ENCODE results near the gene DCAF7. TPM values are rescaled to one million over a fixed set of nuclear protein-coding genes. Genes with fewer than 3 reads are reported as not detected.

Gene DCAF7
- 43.2 TPM for polyA plus RNA-seq (ENCODE audit: insufficient read length)

- DNase-seq = peak; percentile 100
Measured at GRCh38 chr17:63549946-63550816, at the start of gene DCAF7. Gene DCAF7 (plus strand): TSS chr17:63550477. CDS start chr17:63550678, 201 bp downstream.

- DNase-seq = no peak
Measured at GRCh38 chr17:63500543-63501390, 49.5 kb upstream of the DCAF7 start.

GRCh38 chr17:63503341-63503705, 47.0 kb upstream of the DCAF7 start:
- DNase-seq = no peak

GRCh38 chr17:63504261-63504660, 46.0 kb upstream of the DCAF7 start:
- no peak for DNase-seq

- no peak for DNase-seq
Measured at GRCh38 chr17:63505341-63505740, 44.9 kb upstream of the DCAF7 start.

- no peak for DNase-seq
Measured at GRCh38 chr17:63506627-63507026, 43.6 kb upstream of the DCAF7 start.

GRCh38 chr17:63511331-63511730, 38.9 kb upstream of the DCAF7 start:
- no peak for DNase-seq

- DNase-seq = no peak
Measured at GRCh38 chr17:63512388-63512787, 37.9 kb upstream of the DCAF7 start.

- no peak for DNase-seq
Measured at GRCh38 chr17:63512896-63513644, 37.2 kb upstream of the DCAF7 start.

- no peak for DNase-seq
Measured at GRCh38 chr17:63514477-63514876, 35.8 kb upstream of the DCAF7 start.

GRCh38 chr17:63514974-63515373, 35.3 kb upstream of the DCAF7 start:
- DNase-seq = no peak

- no peak for DNase-seq
Measured at GRCh38 chr17:63515426-63515825, 34.9 kb upstream of the DCAF7 start.

- DNase-seq = no peak
Measured at GRCh38 chr17:63516910-63517824, 33.1 kb upstream of the DCAF7 start.

- DNase-seq = no peak
Measured at GRCh38 chr17:63517825-63518534, 32.3 kb upstream of the DCAF7 start.

- DNase-seq = no peak
Measured at GRCh38 chr17:63519116-63519881, 31.0 kb upstream of the DCAF7 start.

- DNase-seq = no peak
Measured at GRCh38 chr17:63519972-63520882, 30.1 kb upstream of the DCAF7 start.

GRCh38 chr17:63523253-63523855, 26.9 kb upstream of the DCAF7 start, which contains the start of gene KCNH6:
Gene KCNH6 (plus strand): TSS chr17:63523358. CDS start chr17:63523414, 56 bp downstream.
- DNase-seq = no peak

- no peak for DNase-seq
Measured at GRCh38 chr17:63524051-63524450, 26.2 kb upstream of the DCAF7 start.

Measured in hindlimb muscle (tissue), 1 donor.